Right lobe of liver (tissue), 4 donors: ENCODE measurements around the gene EED.

ENCODE experiments used
- POLR2A ChIP-seq: fragments of 450-650 bp; IDR thresholded peaks from one replicate; pipeline ENCODE4 v1.6.1; 2017; ENCODE audit warnings: antibody characterized with exemption, mild to moderate bottlenecking
- TF ChIP-seq, protein P1 (sequence below), 4 donors: fragments of 200-600 bp in 3 of 4; fragments of 450-650 bp in 1 of 4; IDR thresholded peaks; one replicate each; pipeline versions ENCODE4 v1.5.1 to v1.8.0; 2016 to 2022; ENCODE audit warnings: antibody characterized with exemption in 4 of 4, mild to moderate bottlenecking in 2 of 4
- donor health status: DM: no; HTN: no; CAD: no.
- donor health status: DM: no; HTN: no; CAD: no.
- donor health status: DM: no; HTN: yes; CAD: no.

GRCh38 chr11:86196913-86197312, 47.6 kb upstream of the EED start:
- TF ChIP-seq POLR2A: no peak
- TF ChIP-seq, protein P1, sequence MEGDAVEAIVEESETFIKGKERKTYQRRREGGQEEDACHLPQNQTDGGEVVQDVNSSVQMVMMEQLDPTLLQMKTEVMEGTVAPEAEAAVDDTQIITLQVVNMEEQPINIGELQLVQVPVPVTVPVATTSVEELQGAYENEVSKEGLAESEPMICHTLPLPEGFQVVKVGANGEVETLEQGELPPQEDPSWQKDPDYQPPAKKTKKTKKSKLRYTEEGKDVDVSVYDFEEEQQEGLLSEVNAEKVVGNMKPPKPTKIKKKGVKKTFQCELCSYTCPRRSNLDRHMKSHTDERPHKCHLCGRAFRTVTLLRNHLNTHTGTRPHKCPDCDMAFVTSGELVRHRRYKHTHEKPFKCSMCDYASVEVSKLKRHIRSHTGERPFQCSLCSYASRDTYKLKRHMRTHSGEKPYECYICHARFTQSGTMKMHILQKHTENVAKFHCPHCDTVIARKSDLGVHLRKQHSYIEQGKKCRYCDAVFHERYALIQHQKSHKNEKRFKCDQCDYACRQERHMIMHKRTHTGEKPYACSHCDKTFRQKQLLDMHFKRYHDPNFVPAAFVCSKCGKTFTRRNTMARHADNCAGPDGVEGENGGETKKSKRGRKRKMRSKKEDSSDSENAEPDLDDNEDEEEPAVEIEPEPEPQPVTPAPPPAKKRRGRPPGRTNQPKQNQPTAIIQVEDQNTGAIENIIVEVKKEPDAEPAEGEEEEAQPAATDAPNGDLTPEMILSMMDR (IDR thresholded peaks at IDR 0.05): no peak
